GM21723 (cell line): ENCODE results near the gene GIT2.
"Not testable (repeated sequence)": the region's sequence is repeated elsewhere in the genome, so short reads cannot be mapped to it uniquely, and the experiment has no call there.

Source experiments
- ATAC-seq: cut with Tn5 transposase; IDR thresholded peaks from one replicate; pipeline ENCODE4 v1.9.1; 2021; ENCODE audit warnings: mild to moderate bottlenecking, moderate library complexity; ENCODE audit not compliant: unreplicated experiment

Gene GIT2

DNA sequence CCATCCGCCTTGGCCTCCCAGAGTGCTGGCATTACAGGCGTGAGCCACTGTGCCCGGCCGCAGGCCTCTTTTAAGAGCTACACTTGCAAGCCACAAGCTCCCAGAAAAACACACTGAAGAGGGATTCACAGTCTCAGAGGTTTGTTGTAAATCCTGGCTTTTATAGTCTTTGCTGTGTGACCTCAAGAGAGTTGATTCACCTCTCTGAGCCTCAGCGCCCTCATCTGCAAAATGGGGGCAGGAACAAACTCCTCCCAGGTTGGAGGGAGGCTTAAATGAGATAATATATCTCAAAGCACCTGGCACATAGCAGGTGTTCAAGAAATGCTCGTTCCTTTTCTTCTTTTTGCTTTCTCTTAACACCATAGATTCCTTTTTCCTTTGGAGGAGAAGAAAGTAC is 100.0 kb downstream of the GIT2 start:
- no peak for ATAC-seq

DNA sequence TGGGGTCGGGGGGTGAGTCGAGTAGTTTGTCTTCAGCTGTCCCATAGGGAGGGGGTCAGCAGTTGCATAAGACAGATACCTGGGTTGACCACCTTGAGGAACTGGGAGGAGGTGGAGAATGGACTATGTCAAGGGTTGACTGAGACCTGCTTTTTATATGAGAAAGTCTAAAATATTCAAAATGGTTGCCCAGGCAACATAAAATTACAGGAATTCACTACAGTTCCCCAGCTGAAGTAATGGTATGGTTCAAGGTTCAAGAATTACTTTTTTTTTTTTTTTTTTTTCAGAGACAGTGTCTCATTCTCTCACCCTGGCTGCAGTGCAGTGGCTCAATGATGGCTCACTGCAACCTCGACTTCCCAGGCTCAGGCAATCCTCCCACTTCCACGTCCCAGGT is 101.2 kb downstream of the GIT2 start:
- ATAC-seq = no peak

DNA sequence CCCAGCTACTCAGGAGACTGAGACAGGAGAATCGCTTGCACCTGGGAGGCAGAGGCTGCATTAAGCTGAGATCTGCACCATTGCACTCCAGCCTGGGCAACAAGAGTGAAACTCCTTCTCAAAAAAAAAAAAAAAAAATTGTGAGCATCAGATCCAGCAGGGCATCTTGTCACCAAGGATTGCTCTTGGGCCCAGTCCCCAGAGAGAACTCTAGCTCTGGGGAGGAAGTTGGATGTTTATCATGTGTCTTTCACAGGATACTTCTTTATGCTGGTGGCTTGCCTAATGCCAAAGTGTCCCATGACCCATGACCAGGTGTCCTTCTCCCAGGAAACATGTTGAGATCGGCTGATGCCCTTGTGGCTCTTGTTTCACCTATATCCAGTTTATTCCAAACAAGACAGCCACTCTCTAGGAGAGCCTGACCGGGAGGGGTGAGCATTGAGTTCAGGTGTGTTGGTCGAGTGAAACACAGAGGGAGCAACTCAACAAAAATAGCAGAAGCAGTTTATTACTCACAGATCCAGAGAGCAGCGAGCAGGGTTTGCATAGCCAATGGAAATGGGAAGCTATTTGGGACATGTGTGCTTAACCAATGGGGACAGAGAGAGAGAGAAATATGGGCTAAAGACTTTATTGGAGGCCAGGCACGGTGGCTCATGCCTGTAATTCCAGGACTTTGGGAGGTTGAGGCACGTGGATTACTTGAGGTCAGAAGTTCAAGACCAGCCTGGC is 102.7 kb downstream of the GIT2 start:
- ATAC-seq = no peak

DNA sequence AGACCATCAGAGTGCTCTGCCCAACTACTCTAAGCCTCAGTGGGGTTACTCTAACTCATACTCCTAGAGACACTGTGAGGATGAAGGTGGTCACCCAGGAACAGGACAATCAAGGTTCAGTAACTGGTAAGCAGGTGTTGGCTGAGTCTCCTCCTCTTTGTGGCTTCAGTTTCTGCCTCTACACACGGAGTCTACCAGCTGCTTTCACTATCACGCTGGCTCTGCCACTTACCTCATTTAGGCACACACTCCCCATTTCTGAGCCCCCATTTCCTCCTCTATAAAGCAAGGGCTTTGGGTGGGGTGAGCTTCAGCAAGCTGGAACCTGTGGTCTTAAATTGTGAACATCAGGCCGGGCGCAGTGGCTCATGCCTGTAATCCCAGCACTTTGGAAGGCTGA is 103.4 kb downstream of the GIT2 start:
- peak; percentile 70 for ATAC-seq

DNA sequence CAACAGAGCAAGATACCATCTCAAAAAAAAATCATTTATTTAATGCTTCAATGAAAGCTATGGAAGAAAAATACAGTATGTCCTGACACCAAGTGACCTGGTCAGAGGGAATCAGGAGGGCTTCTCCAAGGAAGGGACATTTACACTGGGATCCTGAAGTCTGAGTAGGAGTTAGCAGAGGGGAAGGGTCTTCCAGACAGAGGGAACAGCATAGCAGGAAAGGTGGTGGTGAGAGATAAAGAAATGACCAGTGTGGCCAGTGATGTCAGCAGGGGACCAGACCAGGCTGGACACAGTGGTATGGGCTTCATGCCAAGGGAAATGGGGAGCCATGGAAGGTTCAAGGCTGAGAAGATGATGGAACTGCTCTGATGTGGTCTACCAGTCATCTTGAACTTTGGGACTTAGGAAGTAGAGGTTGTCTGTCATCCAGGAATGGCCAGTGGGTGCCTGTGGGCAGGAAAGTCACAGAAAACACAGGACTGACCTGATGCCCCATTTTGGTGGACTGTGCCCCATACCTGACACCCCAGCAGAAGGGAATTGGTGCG is 103.9 kb downstream of the GIT2 start:
- no peak for ATAC-seq

DNA sequence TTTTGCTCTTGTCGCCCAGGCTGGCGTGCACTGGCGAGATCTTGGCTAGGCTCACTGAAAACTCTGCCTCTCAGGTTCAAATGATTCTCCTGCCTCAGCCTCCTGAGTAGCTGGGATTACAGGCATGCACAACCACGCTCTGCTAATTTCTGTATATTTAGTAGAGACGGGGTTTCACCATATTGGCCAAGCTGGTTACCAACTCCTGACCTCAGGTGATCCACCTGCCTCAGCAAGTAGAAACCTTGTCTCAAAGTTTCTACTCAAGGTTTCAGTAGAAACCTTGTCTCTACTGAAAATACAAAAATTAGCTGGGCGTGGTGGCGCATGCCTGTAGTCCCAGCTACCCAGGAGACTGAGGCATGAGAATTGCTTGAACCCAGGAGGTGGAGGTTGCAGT is 104.4 kb downstream of the GIT2 start:
- ATAC-seq = not testable (repeated sequence)

DNA sequence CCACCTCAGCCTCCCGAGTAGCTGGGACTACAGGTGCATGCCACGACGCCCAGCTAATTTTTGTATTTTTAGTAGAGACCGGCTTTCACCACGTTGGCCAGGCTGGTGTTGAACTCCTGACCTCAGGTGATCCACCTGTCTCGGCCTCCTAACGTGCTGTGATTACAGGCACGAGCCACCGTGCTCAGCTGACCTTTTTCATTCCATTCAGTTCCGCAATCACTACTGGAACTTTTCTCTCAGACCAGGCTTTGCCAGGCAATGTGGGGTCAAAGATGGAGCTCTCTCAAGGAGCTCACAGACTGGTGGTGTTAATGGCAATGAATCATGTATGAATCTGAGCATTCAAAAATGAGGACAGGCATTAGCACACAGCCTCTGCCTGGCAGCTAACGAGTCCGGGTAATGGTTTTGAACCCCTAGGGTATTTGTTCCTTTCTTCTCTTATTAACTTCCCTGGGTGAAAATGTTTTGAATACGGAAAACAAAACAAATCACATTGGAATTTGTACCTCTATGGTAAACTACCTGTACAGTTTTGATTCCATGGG is 105.5 kb downstream of the GIT2 start:
- no peak for ATAC-seq

DNA sequence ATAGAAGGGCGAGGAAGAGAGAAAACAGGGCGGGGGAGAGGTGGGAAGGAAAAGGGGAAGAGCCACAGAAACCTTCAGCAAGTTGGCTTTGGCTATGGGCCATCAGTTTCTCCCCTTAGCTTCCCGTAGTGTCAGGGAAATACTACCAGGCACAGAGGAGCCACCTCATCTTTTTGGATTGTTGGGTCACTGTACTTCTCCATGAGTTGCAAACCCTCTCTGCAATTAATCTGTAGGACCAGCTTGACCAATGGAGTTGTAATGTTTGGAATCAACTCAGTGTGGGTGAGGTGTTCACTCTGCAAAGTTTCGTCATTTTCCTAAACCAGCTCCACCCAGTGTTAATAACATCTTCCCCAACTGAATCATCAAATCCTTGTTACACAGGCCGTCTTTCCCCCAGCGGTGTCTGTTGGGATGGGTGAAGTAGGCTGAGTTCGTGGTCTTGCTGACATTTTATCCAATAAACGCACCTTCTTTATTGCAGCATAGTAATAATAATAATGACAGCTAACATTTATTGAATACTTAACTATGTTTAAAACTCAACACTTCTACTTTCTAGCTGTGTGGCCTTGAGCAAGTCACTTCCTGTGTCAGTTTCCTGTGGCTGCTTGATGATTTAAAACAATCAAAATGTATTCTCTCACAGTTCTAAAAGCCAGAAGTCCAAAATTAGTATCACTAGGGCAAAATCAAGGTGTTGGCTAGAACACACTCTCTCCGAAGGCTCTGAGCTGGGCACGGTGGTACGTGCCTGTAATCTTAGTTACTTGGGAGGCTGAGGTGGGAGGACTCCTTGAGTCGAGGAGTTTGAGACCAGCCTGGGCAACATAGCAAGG is 107.8 kb downstream of the GIT2 start:
- ATAC-seq = peak; percentile 41

DNA sequence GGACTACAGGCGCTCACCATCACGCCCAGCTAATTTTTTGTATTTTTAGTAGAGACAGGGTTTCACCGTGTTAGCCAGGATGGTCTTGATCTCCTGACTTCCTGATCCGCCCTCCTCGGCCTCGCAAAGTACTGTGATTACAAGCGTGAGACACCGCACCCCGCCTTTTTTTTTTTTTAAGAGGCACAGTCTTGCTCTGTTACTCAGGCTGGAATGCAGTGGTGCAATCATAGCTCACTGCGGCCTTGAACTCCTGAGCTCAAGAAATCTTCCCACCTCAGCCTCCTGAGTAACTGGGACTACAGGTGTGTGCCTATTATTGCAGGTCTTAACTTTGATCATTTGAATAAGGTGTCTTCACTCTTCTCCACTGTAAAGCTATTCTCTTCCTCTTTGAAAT is 110.6 kb downstream of the GIT2 start:
- ATAC-seq = no peak

DNA sequence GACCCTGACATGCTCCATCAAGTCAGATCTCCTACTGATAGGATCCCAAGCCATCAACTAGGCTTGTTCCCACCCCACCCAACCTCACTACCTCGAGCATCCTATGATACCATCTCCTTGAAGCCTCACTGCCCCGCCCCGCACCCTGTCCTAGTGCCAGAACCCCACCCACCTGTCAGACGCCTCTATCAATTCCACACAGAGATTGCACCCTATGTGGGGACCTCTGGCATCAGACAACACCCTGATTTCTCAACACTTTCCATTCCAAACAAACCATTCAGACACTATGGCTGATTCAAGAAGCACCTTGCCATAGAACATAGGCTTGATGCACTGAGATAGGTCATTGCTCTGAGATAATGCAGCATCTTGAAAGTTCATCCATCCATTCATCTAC is 112.7 kb downstream of the GIT2 start:
- ATAC-seq = no peak

DNA sequence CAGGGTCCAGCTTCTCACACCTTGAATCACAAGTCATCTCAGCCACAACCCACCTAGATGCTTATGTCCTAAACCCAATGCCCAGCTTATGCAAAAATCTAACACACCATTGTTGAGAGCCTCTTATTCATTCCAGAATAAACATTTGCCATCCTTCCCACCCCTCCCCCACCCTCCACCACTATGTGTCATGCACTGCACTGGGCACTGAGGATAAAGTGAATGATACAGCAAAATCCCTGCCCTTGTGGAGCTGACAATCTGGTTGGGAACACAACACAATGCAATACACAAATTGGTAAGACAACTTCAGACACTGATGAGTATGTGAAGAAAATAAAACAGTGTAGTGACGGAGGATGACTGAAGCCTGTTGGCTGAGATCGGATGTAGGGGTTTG is 114.4 kb downstream of the GIT2 start:
- ATAC-seq = no peak

DNA sequence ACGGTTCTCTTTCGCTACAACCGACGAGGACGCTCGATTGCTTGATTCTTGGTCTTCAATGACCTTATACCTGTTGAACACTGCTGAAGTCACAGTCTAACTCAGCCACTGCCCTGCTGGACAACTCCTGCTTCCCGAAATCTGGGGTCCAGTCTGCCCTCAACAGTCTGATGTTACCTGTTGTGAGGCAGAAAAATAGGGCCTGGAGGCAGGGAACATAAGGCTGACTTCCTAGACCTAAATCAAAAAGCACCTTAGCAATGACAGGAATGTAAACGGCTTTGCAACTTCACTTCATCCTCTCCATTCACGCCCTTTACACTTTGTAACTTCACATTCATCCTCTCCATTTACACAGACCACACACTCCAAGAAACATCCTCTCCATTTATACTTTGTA is 115.2 kb downstream of the GIT2 start:
- no peak for ATAC-seq

DNA sequence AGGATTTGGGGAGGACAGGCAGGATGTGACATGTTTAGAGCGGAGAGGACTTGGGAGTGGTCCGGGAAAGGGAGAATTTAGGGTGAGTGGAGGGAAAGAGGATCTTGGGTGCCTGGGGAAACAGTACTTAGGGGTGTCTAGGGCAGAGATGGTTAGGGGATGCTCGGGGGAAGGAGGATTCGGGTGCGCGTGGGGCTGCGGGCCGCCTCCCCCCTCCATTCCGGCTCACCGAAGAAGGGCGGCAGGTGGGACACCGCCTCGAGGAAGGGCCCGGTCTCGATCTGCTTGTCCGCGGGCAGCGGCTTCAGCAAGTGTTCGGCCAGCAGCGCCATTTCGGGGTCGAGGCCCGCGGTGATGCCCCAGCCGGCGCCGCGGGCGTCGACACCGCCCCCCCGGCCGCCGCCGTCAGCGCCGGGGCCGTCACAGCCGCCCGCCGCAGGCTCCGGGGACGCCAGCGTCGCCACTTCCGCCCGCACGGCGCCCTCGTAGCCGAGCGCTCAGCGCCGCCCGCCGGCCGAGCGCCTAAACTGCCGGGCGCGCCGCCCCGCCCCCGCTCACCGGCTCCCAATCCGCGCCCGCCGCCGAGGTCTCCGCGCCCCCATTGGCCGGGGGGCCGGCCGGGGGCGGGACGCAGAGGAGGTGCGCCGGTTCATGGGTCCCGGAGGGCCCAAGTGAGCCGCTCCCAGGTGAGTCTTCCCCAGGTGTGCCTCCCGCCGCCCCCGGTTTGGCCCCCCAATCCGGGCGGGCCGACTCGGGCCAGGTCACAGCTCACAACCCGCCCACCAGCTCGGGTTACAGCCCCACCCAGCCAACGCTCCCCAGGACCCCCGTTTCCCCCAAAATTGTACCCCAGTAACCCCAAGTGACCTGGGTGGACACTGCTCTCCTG is 115.9 kb downstream of the GIT2 start, which contains the start of gene GLTP:
Gene GLTP (minus strand): TSS at position 499 of the 889 bp plus-strand sequence. CDS start 167 bp downstream, at position 332.
- peak; percentile 89 for ATAC-seq
